Liver (tissue), 3 donors: ENCODE results near the gene FLAD1.

Source experiments
- EGR1 ChIP-seq, 2 donors: IDR thresholded peaks; 2 replicates each; pipeline ENCODE4 v1.6.1; 2016 to 2018; ENCODE audit warnings: antibody characterized with exemption in 2 of 2, low read depth in 2 of 2
- GABPA ChIP-seq, 2 donors: IDR thresholded peaks in 1 of 2; conservative IDR thresholded peaks in 1 of 2; 2 replicates each; pipeline ENCODE4 v1.6.1; 2016; ENCODE audit warnings: antibody characterized with exemption in 2 of 2, mild to moderate bottlenecking in 1 of 2, moderate library complexity in 1 of 2
- MAX ChIP-seq: IDR thresholded peaks from 2 replicates; pipeline ENCODE4 v1.6.1; 2016; ENCODE audit warnings: antibody characterized with exemption
- YY1 ChIP-seq: IDR thresholded peaks from 2 replicates; pipeline ENCODE4 v1.6.1; 2016; ENCODE audit warnings: antibody characterized with exemption, mild to moderate bottlenecking
- TF ChIP-seq, protein P1 (sequence below): fragments of 150-350 bp; IDR thresholded peaks from 2 replicates; pipeline ENCODE4 v1.5.1; 2017; ENCODE audit warnings: improper control_type of control experiment, low read depth, low read length; ENCODE audit not compliant: missing input control
- donor health status: healthy.
- donor health status: healthy.

DNA sequence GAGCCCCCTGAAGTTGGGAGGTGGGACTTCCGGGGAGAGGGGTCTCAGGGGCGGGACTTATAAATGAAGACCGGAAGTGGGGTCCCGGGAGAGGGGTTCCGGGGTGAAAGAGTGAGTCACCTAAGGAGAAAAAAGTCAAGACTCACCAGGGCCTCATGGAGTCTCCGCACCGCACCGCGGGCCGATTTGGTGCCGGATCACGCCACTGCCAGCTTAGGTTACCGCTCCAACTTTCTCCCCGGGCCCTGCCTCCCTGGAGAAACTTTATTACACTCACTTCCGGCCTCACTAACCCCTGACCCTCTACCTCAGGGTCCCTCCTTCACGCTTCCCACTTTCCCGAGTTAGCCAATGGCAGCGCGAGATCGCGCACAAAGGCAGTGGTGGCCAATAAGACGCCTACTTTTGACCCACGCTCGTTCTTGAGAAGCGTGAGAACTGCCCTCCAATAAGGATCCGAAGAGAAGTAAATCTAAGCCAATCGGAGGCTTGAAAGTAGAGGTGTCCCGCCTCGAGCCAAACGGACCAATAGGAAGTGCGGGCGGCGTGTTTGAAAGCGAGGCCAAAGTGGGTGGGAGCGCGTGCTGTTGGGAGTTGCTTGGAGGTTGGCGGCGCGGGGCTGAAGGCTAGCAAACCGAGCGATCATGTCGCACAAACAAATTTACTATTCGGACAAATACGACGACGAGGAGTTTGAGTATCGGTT, 8.9 kb upstream of the FLAD1 start, which contains the start of gene CKS1B:
- peak in 1 of 2 donors; percentile 0 for TF ChIP-seq EGR1 (IDR thresholded peaks at IDR 0.05; ENCODE audit: low read depth in 2 of 2)
- TF ChIP-seq, protein P1, sequence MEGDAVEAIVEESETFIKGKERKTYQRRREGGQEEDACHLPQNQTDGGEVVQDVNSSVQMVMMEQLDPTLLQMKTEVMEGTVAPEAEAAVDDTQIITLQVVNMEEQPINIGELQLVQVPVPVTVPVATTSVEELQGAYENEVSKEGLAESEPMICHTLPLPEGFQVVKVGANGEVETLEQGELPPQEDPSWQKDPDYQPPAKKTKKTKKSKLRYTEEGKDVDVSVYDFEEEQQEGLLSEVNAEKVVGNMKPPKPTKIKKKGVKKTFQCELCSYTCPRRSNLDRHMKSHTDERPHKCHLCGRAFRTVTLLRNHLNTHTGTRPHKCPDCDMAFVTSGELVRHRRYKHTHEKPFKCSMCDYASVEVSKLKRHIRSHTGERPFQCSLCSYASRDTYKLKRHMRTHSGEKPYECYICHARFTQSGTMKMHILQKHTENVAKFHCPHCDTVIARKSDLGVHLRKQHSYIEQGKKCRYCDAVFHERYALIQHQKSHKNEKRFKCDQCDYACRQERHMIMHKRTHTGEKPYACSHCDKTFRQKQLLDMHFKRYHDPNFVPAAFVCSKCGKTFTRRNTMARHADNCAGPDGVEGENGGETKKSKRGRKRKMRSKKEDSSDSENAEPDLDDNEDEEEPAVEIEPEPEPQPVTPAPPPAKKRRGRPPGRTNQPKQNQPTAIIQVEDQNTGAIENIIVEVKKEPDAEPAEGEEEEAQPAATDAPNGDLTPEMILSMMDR, result no peak
- TF ChIP-seq YY1, result no peak
- TF ChIP-seq GABPA (IDR thresholded peaks at IDR 0.05 in 1 of 2, conservative IDR thresholded peaks at IDR 0.05 in 1 of 2), result peak; percentile 86 to 88
- TF ChIP-seq MAX, result peak; percentile 99
